Right atrium auricular region (tissue), 2 donors: ENCODE data around the gene SCAI. TPM values are rescaled to one million over a fixed set of nuclear protein-coding genes. Genes with fewer than 3 reads are reported as not detected.
"Not testable (repeated sequence)": the region's sequence is repeated elsewhere in the genome, so short reads cannot be mapped to it uniquely, and the experiment has no call there.

Experiments
- DNase-seq: peaks from one replicate; pipeline ENCODE4 v3.0.0-alpha.2; 2019; ENCODE audit warnings: low spot score
- H3K27ac ChIP-seq, 2 donors: fragments of 200-600 bp; sonication (generic); 1 replicate in 1 of 2; 2 replicates in 1 of 2; pipeline ENCODE4 v1.5.1; 2016 to 2019
- H3K27me3 ChIP-seq, 2 donors: fragments of 200-600 bp; sonication (generic); one replicate each; pipeline versions ENCODE4 v1.5.1 to v1.6.0; 2017 to 2019
- H3K36me3 ChIP-seq: fragments of 200-600 bp; sonication (generic); one replicate; pipeline ENCODE4 v1.5.1; 2016
- H3K4me1 ChIP-seq, 2 donors: fragments of 200-600 bp; sonication (generic); one replicate each; pipeline versions ENCODE4 v1.5.1 to v1.6.0; 2017 to 2019
- H3K4me3 ChIP-seq, 2 donors: fragments of 200-600 bp; sonication (generic); 1 replicate in 1 of 2; 2 replicates in 1 of 2; pipeline ENCODE4 v1.5.1; 2017 to 2019; ENCODE audit warnings: mild to moderate bottlenecking in 1 of 2, moderate library complexity in 1 of 2
- H3K9me3 ChIP-seq, 2 donors: fragments of 200-600 bp; sonication (generic); one replicate each; pipeline ENCODE4 v1.5.1; 2019
- total RNA-seq, 2 donors: library from RNA; depleted of rRNA; stranded (reverse); fragments of >200 nt; gene quantifications; one replicate each; pipeline ENCODE4 v1.1.0, GENCODE V29; 2016
- TF ChIP-seq, protein P1 (sequence below), 2 donors: fragments of 200-600 bp; sonication (generic); IDR thresholded peaks; one replicate each; pipeline ENCODE4 v1.5.1; 2019; ENCODE audit warnings: antibody characterized with exemption in 2 of 2

SCAI gene
- total RNA-seq, 2 donors from 2014 or later = 4.0 to 5.3 TPM

DNA sequence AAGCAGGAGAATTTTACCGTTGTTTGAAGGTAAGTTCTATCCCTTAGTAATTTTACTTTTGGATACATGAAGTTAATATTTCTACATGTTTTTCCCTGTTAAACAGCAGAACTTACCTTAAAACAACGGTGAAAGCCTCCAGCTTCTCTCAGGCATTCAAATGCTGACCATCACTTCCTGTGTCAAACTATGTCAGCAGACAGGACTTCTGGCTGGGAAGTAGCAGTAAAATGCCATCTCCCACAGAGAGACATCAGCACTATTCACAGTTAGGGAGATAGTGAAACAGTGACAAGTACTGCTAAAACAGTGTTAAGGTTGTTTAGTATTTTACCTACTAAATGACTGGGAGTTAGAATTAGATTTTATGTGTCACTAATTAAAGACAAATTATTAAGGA, 168.2 kb downstream of the SCAI start:
- TF ChIP-seq, protein P1, sequence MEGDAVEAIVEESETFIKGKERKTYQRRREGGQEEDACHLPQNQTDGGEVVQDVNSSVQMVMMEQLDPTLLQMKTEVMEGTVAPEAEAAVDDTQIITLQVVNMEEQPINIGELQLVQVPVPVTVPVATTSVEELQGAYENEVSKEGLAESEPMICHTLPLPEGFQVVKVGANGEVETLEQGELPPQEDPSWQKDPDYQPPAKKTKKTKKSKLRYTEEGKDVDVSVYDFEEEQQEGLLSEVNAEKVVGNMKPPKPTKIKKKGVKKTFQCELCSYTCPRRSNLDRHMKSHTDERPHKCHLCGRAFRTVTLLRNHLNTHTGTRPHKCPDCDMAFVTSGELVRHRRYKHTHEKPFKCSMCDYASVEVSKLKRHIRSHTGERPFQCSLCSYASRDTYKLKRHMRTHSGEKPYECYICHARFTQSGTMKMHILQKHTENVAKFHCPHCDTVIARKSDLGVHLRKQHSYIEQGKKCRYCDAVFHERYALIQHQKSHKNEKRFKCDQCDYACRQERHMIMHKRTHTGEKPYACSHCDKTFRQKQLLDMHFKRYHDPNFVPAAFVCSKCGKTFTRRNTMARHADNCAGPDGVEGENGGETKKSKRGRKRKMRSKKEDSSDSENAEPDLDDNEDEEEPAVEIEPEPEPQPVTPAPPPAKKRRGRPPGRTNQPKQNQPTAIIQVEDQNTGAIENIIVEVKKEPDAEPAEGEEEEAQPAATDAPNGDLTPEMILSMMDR (IDR thresholded peaks at IDR 0.05) = no peak
- Histone ChIP-seq H3K27ac (no peak overlapping the region), H3K9me3 (no peaks in the 10 kb centered on the region), H3K4me1 (no peaks in the 10 kb centered on the region), H3K4me3 (no peak overlapping the region), H3K27me3 (no peaks in the 10 kb centered on the region), H3K36me3 (peaks cover 13% of the 10 kb centered on the region)
- no peak for DNase-seq

DNA sequence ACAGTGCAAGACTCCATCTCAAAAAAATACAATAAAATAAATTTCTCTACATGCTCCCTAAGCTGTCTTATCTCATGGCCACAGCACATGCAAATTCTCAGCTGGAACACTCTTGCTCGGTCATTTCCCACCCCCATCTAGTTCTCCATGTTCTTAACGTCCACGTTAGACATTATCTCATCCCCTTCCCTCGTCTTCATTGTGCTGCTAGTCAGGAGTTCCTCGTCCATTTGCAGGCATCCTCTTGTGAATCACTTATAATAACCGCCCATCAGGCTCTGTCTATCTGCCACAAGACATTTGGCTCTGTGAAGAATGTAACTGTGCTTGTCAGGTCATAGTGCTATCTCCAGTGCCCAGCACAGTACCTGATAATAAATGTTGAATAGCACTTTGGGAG, 169.5 kb downstream of the SCAI start:
- H3K27me3 ChIP-seq = no peaks in the 10 kb centered on the region
- TF ChIP-seq, protein P1 (IDR thresholded peaks at IDR 0.05) = no peak

DNA sequence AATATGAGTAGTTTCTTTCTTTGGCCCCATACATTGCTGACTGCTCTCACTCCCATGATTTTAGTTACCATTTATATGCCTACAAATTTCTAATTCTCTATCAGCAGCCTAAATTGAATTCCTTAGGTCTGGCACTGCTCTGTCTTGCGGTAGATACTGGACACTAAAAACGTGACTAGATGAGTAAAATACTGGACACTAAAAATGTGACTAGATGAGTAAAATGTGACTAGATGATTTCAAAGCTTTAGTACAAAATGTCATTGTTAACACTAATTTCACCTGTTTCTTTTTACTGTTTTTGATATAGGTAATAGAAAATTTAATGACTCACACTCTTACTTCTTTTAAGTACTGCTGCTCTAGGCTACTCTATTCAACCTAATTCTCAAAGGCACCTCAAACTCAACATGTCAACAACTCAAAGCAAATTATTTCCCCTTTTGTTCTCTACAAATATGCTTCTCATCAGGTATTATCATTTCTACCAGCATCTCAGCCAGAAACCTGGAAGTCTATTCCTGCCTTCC, 171.0 kb downstream of the SCAI start:
- Histone ChIP-seq H3K4me3 (no peak overlapping the region), H3K36me3 (peaks cover 17% of the 10 kb centered on the region), H3K9me3 (no peaks in the 10 kb centered on the region), H3K4me1 (no peaks in the 10 kb centered on the region), H3K27ac (no peak overlapping the region), H3K27me3 (no peaks in the 10 kb centered on the region)
- no peak for DNase-seq
- TF ChIP-seq, protein P1 (IDR thresholded peaks at IDR 0.05) = no peak

More for the DNA sequence above, 169.5 kb downstream of the SCAI start:
- H3K9me3 ChIP-seq = no peaks in the 10 kb centered on the region
- H3K27ac ChIP-seq = no peak overlapping the region
- H3K36me3 ChIP-seq = peaks cover 17% of the 10 kb centered on the region
- no peak overlapping the region for H3K4me3 ChIP-seq
- H3K4me1 ChIP-seq = no peaks in the 10 kb centered on the region
- no peak for DNase-seq

DNA sequence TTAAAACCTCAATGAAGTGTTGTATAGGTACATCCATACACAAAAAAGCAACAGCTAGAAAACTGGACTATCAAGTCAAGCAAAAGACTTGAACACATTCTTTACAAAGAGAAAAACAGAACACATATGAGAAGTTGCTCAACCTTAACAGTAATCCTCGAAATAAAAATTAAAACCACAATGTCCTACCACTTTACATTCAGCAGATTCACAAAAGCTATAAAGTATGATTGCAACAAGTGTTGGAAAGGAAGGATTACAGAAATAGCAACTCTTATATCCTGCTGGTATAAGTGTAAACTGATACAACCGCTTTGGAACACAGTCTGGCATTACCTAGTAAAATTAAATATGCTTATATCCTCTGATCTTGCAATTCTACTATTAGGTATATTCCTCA, 173.9 kb downstream of the SCAI start:
- Histone ChIP-seq H3K4me3 (no peak overlapping the region), H3K27ac (no peak overlapping the region), H3K36me3 (peaks cover 17% of the 10 kb centered on the region), H3K27me3 (no peaks in the 10 kb centered on the region), H3K4me1 (no peaks in the 10 kb centered on the region), H3K9me3 (no peaks in the 10 kb centered on the region)
- TF ChIP-seq, protein P1 (IDR thresholded peaks at IDR 0.05) = no peak
- DNase-seq = no peak

DNA sequence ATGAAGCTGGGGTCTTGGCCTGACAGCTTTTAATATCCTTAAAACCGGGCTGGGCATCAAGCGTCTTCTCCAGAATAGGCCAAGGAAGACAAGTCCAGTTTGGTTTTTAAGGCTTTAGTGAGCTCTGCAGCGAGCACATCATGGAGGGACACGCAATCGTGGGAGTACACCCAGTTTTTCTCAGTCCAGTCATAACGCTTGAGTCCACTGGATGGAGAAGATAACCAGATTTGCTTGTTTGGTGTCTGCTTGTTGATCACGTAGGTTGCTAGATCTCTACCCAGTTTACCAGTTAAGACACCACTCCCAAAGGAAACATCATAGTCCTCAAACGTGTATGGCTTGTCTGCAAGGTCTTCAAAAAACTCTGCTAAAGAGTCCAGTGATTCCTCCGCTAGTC, 175.1 kb downstream of the SCAI start:
- TF ChIP-seq, protein P1 (IDR thresholded peaks at IDR 0.05) = no peak
- no peak overlapping the region for H3K27ac ChIP-seq
- H3K27me3 ChIP-seq = no peaks in the 10 kb centered on the region
- H3K4me3 ChIP-seq = no peak overlapping the region
- peaks cover 17% of the 10 kb centered on the region for H3K36me3 ChIP-seq
- no peak for DNase-seq
- no peaks in the 10 kb centered on the region for H3K9me3 ChIP-seq
- no peaks in the 10 kb centered on the region for H3K4me1 ChIP-seq

DNA sequence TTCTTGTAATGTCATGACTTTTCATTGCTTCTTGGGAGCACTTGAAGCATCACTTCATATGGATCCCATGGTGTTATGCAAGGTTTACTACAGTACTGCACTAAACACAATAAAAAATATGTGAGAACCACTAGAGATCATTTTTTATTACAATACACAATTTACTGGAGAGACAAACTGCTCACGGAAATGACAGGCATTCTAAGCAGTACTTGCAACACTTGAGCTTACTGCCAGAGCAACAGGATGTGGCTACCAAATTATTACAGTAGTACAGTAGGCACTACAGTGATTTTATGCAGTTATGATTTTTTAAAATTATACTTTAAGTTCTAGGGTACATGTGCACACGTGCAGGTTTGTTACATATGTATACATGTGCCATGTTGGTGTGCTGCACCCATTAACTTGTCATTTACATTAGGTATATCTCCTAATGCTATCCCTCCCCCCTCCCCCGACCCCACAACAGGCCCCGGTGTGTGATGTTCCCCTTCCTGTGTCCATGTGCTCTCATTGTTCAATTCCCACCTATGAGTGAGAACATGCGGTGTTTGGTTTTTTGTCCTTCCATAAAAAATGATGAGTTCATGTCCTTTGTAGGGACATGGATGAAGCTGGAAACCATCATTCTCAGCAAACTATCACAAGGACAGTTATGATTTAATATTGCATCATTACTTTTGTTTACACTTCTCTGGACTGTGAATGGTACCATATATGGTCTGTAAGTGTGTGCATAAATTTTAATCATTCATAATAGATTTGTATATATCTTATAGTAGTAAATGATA, 177.4 kb downstream of the SCAI start:
- H3K4me1 ChIP-seq, H3K27ac ChIP-seq, DNase-seq, H3K4me3 ChIP-seq, H3K36me3 ChIP-seq, H3K27me3 ChIP-seq, H3K9me3 ChIP-seq: not testable (repeated sequence)
